ENCODE measurements around the gene IP6K3.

- TF ChIP-seq CTCF (IDR thresholded peaks at IDR 0.05) = no peak
- TF ChIP-seq POLR2A (IDR thresholded peaks at IDR 0.05) = no peak
Observed at GRCh38 chr6:33752646-33753015, 5.9 kb upstream of the IP6K3 start.
